NCI-H524 (cell line): ENCODE data around the gene WEE2.
"Not testable (repeated sequence)": the region's sequence is repeated elsewhere in the genome, so short reads cannot be mapped to it uniquely, and the experiment has no call there.

Source experiments
- DNase-seq, 2 experiments: peaks; one replicate each; lab custom pipeline; 2025; lab: John Stamatoyannopoulos, UW

WEE2 gene

GRCh38 chr7:141714571-141714970 lies 6.4 kb downstream of the WEE2 start:
- DNase-seq: no peak

DNA sequence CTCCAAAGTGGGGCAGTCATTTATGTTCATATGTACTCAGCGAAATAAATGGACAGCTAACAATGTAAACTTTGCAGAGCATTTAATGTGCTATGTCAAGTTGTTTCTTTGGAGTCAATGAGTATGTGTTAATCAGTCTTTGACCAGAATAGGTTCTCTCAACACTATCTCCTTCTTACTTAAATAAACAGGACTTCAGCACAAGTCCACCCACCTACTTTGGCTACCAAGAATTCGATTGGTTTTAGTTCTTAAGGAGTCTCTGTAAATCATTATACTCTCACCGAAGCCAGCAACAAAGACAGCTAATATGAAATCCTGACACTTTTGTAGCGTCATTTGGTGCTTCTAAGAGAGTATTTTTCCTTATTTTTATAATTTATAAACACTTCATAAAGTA lies 6.9 kb downstream of the WEE2 start:
- no peak for DNase-seq

DNA sequence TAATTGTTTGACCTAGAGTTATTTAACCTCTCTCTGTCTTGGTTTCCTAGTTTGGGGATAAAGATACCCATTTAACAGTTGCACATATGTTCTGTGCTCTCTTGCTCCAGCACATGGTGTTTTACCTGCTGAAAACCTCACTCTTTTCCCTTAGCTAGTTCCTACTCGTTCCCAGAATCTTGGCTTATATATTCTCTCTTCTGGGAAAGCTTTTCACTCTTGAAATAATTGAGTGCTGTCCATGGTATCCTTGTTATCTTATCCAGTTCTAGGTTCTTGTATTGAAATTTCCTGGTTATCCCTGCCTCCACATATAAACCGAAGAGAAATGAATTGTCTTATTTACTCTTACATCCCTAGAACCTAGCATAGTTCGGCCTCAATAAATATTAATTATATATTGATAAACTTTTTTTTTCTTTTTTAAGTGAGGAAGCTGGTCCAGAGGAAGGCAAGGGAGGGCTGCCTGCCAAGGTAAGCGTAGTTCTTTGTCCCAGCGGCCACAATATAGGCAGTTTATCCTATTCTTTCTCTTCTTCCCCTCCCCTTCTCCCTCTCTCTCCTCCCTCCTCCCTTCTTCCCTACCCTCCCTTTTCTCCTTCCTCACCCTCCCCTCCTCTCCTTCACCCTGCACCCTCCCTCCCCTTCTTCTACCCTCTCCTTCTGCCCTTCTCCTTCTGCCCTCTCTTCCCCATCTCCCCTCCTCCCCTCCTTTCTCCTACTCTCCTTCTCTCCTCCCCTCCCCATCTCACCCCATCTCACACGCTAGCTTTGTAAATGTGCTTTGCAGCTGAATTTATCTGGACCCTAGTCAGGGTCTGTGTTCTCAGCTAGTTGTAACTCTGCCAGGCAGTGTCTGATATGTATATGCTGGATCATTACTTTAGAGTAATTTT lies 7.9 kb downstream of the WEE2 start:
- no peak for DNase-seq

DNA sequence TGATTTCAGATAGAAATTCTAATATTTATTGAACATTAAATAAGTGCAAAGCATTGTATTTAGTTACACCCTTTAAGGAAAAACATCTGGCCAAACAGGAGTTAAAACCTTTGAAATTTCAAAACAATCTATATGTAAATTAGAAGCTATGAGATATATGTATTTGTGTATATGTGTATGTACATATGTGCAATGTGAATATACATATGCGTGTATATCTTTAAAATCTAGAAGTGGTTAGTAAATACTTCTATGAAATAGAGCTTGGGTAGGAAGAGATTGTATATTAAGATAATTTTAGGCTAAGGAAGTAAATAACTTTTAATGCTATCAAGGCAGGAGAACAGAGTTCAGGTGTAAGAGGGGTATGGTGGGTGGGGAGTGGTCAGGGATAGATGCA lies 9.3 kb downstream of the WEE2 start:
- DNase-seq: no peak

- DNase-seq: no peak
Observed at GRCh38 chr7:141722529-141722928, 14.4 kb downstream of the WEE2 start.

GRCh38 chr7:141729020-141729419 lies 20.9 kb downstream of the WEE2 start:
- no peak for DNase-seq

DNA sequence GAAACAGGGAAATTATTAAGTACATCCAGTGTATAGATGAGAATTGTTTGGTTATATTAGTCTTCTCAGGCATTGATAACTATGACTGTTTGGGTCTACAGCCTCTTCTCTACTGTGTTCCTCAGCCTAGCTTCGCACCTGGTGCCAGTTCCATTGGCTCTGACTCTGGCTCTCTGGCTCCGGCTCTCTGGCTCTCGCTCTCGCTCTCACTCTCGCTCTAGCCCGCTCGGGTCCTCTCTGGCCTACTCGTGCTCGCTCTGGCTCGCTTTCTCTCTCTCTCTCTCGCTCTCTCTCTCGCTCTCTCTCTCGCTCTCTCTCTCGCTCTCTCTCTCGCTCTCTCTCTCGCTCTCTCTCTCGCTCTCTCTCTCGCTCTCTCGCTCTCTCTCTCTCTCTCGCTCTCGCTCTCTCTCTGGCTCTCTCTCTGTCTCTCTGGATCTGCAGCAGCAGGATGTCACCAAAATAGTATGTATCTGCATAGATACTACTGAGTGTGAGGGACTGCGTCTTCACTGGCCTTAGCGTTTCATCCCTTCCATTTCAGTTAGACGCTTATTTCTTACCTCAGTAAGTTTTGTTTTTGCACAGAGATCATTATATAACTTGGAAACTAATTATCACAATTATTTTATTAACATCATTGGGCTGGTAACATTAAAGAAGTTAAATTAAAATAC lies 23.5 kb downstream of the WEE2 start:
- no peak for DNase-seq

GRCh38 chr7:141737118-141737835 lies 29.1 kb downstream of the WEE2 start:
- peak in 1 of 2 experiments; percentile 9 for DNase-seq

GRCh38 chr7:141737836-141738591 lies 29.9 kb downstream of the WEE2 start, which contains the start of gene SSBP1:
Gene SSBP1, plus strand, starts transcription at chr7:141738358. Its CDS starts 809 bp downstream, at chr7:141739167.
- DNase-seq: peak; percentile 94 to 97

- no peak for DNase-seq
Observed at GRCh38 chr7:141738592-141739013, 30.4 kb downstream of the WEE2 start.

DNA sequence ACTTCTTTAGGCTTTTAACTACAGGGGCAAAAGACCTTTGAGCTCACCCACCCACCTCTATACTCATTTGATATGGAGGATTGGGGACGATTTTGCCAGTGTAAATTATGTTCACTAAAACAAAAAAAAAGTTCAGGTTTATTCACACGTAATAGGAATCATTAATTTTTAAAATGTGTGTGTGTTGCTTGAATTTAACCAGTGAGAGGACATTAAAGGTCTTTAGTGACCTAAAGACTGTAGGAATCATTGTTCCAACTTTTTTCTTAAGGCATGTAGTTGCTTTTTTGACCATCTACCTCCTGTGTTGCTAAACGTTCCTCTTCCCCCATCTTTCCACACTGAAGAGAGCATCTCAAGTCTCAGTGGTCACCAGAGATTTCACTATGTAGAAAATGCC lies 31.1 kb downstream of the WEE2 start:
- no peak for DNase-seq

GRCh38 chr7:141742229-141742628 lies 34.1 kb downstream of the WEE2 start:
- DNase-seq: no peak

DNA sequence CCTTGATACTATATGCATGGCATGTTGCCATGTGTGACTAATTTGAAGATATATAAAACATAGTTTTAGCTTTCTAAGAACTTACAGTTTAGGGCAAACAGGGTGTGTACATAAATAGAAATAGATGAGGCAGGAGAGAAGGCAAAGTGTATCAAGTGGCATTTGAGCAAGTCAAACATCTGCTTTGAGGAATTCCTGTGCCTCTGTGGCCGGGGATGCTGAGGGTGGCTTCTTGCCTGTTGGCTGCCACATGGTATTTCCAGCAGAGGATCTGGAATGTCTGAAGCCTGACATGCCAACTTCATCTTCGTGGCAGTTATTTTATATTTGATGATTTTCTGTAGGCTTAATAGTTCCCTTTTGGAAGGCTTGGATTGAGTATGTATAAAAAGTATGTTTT lies 36.0 kb downstream of the WEE2 start:
- no peak for DNase-seq

- no peak for DNase-seq
Observed at GRCh38 chr7:141748396-141748795, 40.2 kb downstream of the WEE2 start.

DNA sequence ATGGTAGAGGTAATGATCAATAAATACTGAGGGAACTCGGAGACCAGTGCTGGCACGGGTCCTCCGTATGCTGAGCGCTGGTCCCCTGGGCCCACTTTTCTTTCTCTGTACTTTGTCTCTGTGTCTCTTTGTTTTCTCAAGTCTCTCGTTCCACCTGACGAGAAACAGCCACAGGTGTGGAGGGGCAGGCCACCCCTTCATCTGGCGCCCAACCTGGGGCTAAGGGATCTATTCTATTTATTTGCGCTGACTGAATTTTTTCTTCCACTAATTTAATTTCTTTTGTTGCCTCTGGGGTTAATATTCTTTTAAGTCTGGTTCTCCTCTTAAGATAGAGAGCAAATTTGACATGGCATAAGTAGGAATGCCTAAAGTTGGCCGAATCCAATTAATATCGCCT lies 43.8 kb downstream of the WEE2 start:
- not testable (repeated sequence) for DNase-seq

- peak in 1 of 2 experiments; percentile 20 for DNase-seq
Observed at GRCh38 chr7:141752634-141753033, 44.5 kb downstream of the WEE2 start.

GRCh38 chr7:141754939-141755338 lies 46.8 kb downstream of the WEE2 start:
- DNase-seq: peak in 1 of 2 experiments; percentile 43

GRCh38 chr7:141763797-141764196 lies 55.6 kb downstream of the WEE2 start, which contains the start of gene TAS2R3:
Gene TAS2R3, plus strand, starts transcription at chr7:141764097. Its CDS starts 62 bp downstream, at chr7:141764159.
- no peak for DNase-seq

- DNase-seq: not testable (repeated sequence)
Observed at GRCh38 chr7:141770083-141770583, 62.0 kb downstream of the WEE2 start.

- no peak for DNase-seq
Observed at GRCh38 chr7:141776374-141776773, 68.2 kb downstream of the WEE2 start, which contains the start of gene TAS2R4. Gene TAS2R4, plus strand, starts transcription at chr7:141776674. Its CDS starts 1,815 bp downstream, at chr7:141778489.
